SU-DHL-6 (cell line): ENCODE measurements around the gene PGRMC2.

Source experiments
- H2AFZ ChIP-seq: fragments of 200-600 bp; sonication (generic); 2 replicates; pipeline ENCODE4 v1.6.1; 2014; ENCODE audit warnings: low read depth, mild to moderate bottlenecking, moderate library complexity, mixed read lengths, antibody characterized with exemption, low read length; ENCODE audit not compliant: severe bottlenecking
- H3F3A ChIP-seq: fragments of 200-600 bp; shearing (Covaris generic); 2 replicates; pipeline ENCODE4 v1.6.0; 2016; ENCODE audit warnings: antibody characterized with exemption, mild to moderate bottlenecking; ENCODE audit not compliant: insufficient read depth
- H3K27ac ChIP-seq: fragments of 200-600 bp; sonication (generic); 2 replicates; pipeline ENCODE4 v1.5.1; 2016; ENCODE audit warnings: low read depth, mild to moderate bottlenecking, low read length, moderate library complexity, mixed read lengths
- H3K27me3 ChIP-seq: fragments of 200-600 bp; sonication (generic), shearing (Covaris generic); 2 replicates; pipeline ENCODE4 v1.6.0; 2014; ENCODE audit warnings: mild to moderate bottlenecking, low read length
- H3K36me3 ChIP-seq: fragments of 200-600 bp; sonication (generic); 2 replicates; pipeline ENCODE4 v1.6.1; 2014; ENCODE audit warnings: mild to moderate bottlenecking, low read length, mixed read lengths
- H3K4me2 ChIP-seq: fragments of 300-600, 200-600 bp; shearing (Covaris generic), sonication (generic); 2 replicates; pipeline ENCODE4 v1.6.0; 2014; ENCODE audit warnings: low read length, low read depth, mild to moderate bottlenecking; ENCODE audit not compliant: poor library complexity, severe bottlenecking
- H3K4me3 ChIP-seq: fragments of 200-600 bp; sonication (generic); 2 replicates; pipeline ENCODE4 v1.5.1; 2014; ENCODE audit warnings: antibody characterized with exemption, low read length, mild to moderate bottlenecking, mixed read lengths; ENCODE audit not compliant: insufficient read depth, poor library complexity, severe bottlenecking
- H3K79me2 ChIP-seq: fragments of 200-600 bp; sonication (generic); 2 replicates; pipeline ENCODE4 v1.6.1; 2014; ENCODE audit warnings: mild to moderate bottlenecking, low read length, moderate library complexity; ENCODE audit not compliant: insufficient read depth
- H3K9ac ChIP-seq: fragments of 200-600 bp; sonication (generic); 2 replicates; pipeline ENCODE4 v1.7.0; 2014; ENCODE audit warnings: mild to moderate bottlenecking, low read length
- H3K9me2 ChIP-seq: fragments of 200-600 bp; sonication (generic); replicated peaks from 2 replicates; pipeline ENCODE4 v1.6.1; 2014; ENCODE audit warnings: low read length; ENCODE audit not compliant: insufficient read depth
- H3K9me3 ChIP-seq: fragments of 200-600 bp; sonication (generic); 2 replicates; pipeline ENCODE4 v1.6.1; 2014; ENCODE audit warnings: low read length, mixed read lengths; ENCODE audit not compliant: insufficient read depth
- H4K20me1 ChIP-seq: fragments of 200-600 bp; sonication (generic); 2 replicates; pipeline ENCODE4 v1.6.1; 2014; ENCODE audit warnings: low read depth, mild to moderate bottlenecking, antibody characterized with exemption, low read length, moderate library complexity, mixed read lengths
- EZH2phosphoT487 ChIP-seq: fragments of 200-600 bp; sonication (generic), shearing (Covaris generic); conservative IDR thresholded peaks from 2 replicates; pipeline ENCODE4 v1.6.1; 2018; ENCODE audit warnings: mild to moderate bottlenecking, antibody characterized with exemption, low read length, moderate library complexity, mixed read lengths
- TF ChIP-seq, protein P1 (sequence below): fragments of 200-600 bp; sonication (generic); IDR thresholded peaks from one replicate; pipeline ENCODE4 v1.5.1; 2017; ENCODE audit warnings: antibody characterized with exemption, mild to moderate bottlenecking, low read length, moderate library complexity; ENCODE audit not compliant: insufficient read depth, poor library complexity, severe bottlenecking

Gene PGRMC2

GRCh38 chr4:128232719-128233118 is 54.9 kb downstream of the PGRMC2 start:
- no peaks in the 10 kb centered on the region for H3K27me3 ChIP-seq
- H3F3A ChIP-seq: no peaks in the 10 kb centered on the region
- no peak overlapping the region for H2AFZ ChIP-seq
- H3K9me2 ChIP-seq: no peaks in the 10 kb centered on the region
- H3K27ac ChIP-seq: no peak overlapping the region
- TF ChIP-seq, protein P1, sequence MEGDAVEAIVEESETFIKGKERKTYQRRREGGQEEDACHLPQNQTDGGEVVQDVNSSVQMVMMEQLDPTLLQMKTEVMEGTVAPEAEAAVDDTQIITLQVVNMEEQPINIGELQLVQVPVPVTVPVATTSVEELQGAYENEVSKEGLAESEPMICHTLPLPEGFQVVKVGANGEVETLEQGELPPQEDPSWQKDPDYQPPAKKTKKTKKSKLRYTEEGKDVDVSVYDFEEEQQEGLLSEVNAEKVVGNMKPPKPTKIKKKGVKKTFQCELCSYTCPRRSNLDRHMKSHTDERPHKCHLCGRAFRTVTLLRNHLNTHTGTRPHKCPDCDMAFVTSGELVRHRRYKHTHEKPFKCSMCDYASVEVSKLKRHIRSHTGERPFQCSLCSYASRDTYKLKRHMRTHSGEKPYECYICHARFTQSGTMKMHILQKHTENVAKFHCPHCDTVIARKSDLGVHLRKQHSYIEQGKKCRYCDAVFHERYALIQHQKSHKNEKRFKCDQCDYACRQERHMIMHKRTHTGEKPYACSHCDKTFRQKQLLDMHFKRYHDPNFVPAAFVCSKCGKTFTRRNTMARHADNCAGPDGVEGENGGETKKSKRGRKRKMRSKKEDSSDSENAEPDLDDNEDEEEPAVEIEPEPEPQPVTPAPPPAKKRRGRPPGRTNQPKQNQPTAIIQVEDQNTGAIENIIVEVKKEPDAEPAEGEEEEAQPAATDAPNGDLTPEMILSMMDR: no peak
- TF ChIP-seq EZH2phosphoT487: no peak
- H4K20me1 ChIP-seq: no peaks in the 10 kb centered on the region
- H3K4me3 ChIP-seq: no peak overlapping the region
- no peaks in the 10 kb centered on the region for H3K36me3 ChIP-seq
- H3K9ac ChIP-seq: no peak overlapping the region
- H3K79me2 ChIP-seq: no peaks in the 10 kb centered on the region
- no peaks in the 10 kb centered on the region for H3K9me3 ChIP-seq
- H3K4me2 ChIP-seq: no peak overlapping the region

DNA sequence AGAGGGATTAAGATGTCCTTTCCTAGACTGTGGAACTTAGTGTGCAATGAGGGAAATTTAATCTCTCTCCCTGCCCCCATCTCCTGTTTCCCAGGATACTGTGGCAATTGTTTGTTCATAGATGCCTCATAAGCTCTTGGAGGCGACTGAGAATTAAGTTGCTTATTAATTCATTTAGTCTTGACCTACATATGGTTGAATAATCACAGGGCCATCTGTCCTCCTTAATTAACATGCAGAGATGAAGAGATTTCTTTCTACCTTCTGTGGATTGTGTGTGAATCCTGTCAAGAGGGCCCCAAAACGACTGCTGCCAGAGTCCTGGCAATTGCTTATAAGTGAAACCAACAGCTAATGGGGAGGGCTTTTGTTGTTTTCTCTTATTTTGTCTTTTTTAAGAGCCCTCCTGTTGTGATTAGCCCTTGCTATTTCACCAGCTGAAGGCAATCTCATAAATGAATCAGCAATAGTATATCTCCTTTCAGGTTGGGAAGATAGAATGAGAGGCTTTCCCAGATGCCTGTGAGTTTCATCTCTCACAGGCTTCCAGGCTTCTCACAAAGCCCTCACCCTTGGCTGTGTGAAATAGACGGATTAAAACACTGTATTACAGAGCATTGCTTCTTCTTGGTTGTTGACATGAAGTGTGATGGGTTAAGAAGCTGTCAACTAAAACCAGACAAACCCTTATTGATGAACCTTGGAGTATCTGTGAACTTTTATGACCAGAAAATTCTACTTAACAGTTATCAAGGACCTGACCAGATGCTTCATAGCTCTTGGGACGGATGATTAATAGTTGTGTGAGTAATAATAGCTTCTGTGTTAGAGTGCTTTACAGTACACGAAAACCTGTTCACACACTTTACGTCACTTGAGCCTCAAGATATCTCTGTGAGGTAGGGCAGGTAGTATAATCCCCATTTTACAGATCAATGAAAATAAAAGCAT is 58.5 kb downstream of the PGRMC2 start:
- Histone ChIP-seq H3K4me3 (no peak overlapping the region), H3K27me3 (no peaks in the 10 kb centered on the region), H3K4me2 (no peak overlapping the region), H3K9me3 (no peaks in the 10 kb centered on the region), H3K9me2 (no peaks in the 10 kb centered on the region), H2AFZ (no peak overlapping the region), H3K27ac (no peak overlapping the region), H3K36me3 (no peaks in the 10 kb centered on the region), H3K9ac (no peak overlapping the region), H3K79me2 (no peaks in the 10 kb centered on the region), H4K20me1 (no peaks in the 10 kb centered on the region), H3F3A (no peaks in the 10 kb centered on the region)
- TF ChIP-seq EZH2phosphoT487: no peak
- TF ChIP-seq, protein P1: no peak

DNA sequence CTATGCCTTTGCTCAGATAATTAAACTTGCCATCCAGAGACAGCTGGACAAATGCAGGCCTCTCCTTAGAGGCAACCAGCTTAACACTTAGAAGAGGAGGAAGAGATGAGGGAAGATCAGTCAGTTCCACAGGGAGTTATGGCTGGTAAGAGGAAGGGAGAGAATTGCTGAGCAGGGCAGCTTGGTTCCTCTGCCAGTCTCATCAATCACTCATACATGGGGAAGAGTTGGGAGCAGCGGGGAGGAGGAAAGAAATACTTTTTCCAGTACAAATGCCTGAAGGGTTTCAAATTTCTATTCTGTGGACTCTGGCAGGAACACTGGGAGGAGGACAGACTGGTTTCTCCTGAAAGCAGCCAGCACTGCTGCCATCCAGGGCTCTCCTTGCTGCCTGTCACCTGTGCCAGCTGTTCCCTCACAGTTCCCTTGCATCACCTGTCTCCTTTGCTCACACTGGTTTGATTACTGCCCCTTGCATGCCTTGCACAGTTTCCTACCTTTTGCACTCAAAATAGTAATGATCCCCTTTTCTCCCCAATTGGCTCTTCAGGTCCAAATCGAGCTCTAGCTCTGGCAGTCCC is 59.5 kb downstream of the PGRMC2 start:
- no peak overlapping the region for H3K4me3 ChIP-seq
- H3K27ac ChIP-seq: no peak overlapping the region
- no peaks in the 10 kb centered on the region for H4K20me1 ChIP-seq
- H3K79me2 ChIP-seq: no peaks in the 10 kb centered on the region
- H3K9ac ChIP-seq: no peak overlapping the region
- H3K27me3 ChIP-seq: no peaks in the 10 kb centered on the region
- H3K9me3 ChIP-seq: no peaks in the 10 kb centered on the region
- no peak overlapping the region for H3K4me2 ChIP-seq
- no peak overlapping the region for H2AFZ ChIP-seq
- H3K36me3 ChIP-seq: no peaks in the 10 kb centered on the region
- H3K9me2 ChIP-seq: no peaks in the 10 kb centered on the region
- no peaks in the 10 kb centered on the region for H3F3A ChIP-seq
- TF ChIP-seq EZH2phosphoT487: no peak
- TF ChIP-seq, protein P1: no peak
